HepG2 (cell line): ENCODE results near the gene FKBP10. TPM values are rescaled to one million over a fixed set of nuclear protein-coding genes. Genes with fewer than 3 reads are reported as not detected.

Source experiments
- CBFB ChIP-seq: sonication (generic); formaldehyde crosslinking; IDR thresholded peaks from 2 replicates; pipeline ENCODE4 v1.4.0; 2020; ENCODE audit warnings: missing genetic modification reagents
- GLMP ChIP-seq: sonication (generic); formaldehyde crosslinking; IDR thresholded peaks from 2 replicates; pipeline ENCODE4 v1.9.0; 2021; ENCODE audit warnings: missing genetic modification reagents, mild to moderate bottlenecking, borderline replicate concordance
- HMG20B ChIP-seq: conservative IDR thresholded peaks from 2 replicates; pipeline ENCODE4 v1.6.1; 2016; ENCODE audit warnings: missing genetic modification reagents, missing compliant biosample characterization
- IKZF5 ChIP-seq: IDR thresholded peaks from 2 replicates; pipeline ENCODE4 v1.6.1; 2018; ENCODE audit warnings: missing genetic modification reagents, mild to moderate bottlenecking, missing compliant biosample characterization
- NR2C2 ChIP-seq: sonication (generic); formaldehyde crosslinking; IDR thresholded peaks from 2 replicates; pipeline ENCODE4 v1.4.0; 2020; ENCODE audit warnings: missing genetic modification reagents, mild to moderate bottlenecking, moderate library complexity, borderline replicate concordance
- PATZ1 ChIP-seq: sonication (generic); formaldehyde crosslinking; IDR thresholded peaks from 2 replicates; pipeline ENCODE4 v1.4.0; 2020; ENCODE audit warnings: missing genetic modification reagents
- POLR2A ChIP-seq, 2 experiments: IDR thresholded peaks; 2 replicates each; pipeline ENCODE4 v1.6.1; 2011; ENCODE audit warnings: low read depth in 2 of 2, low read length in 2 of 2, mild to moderate bottlenecking in 1 of 2, moderate library complexity in 1 of 2; ENCODE audit not compliant: insufficient read depth in 1 of 2
- PRDM15 ChIP-seq: sonication (generic); formaldehyde crosslinking; IDR thresholded peaks from 2 replicates; pipeline ENCODE4 v1.4.0; 2020; ENCODE audit warnings: missing genetic modification reagents
- SMYD3 ChIP-seq: sonication (generic); formaldehyde crosslinking; IDR thresholded peaks from 2 replicates; pipeline ENCODE4 v1.8.1; 2023; ENCODE audit warnings: mild to moderate bottlenecking, missing genetic modification reagents
- SRY ChIP-seq: sonication (generic); formaldehyde crosslinking; IDR thresholded peaks from 2 replicates; pipeline ENCODE4 v1.8.0; 2022; ENCODE audit warnings: mild to moderate bottlenecking, missing genetic modification reagents
- TBL1XR1 ChIP-seq: fragments of 150-350 bp; IDR thresholded peaks from 2 replicates; pipeline ENCODE4 v1.6.1; 2014; ENCODE audit warnings: borderline replicate concordance, low read length; ENCODE audit not compliant: partially characterized antibody
- ZBTB8A ChIP-seq: sonication (generic); formaldehyde crosslinking; IDR thresholded peaks from 2 replicates; pipeline ENCODE4 v1.4.0; 2020; ENCODE audit warnings: mild to moderate bottlenecking, low read depth, missing genetic modification reagents, borderline replicate concordance
- ZFP90 ChIP-seq: sonication (generic); formaldehyde crosslinking; IDR thresholded peaks from 2 replicates; pipeline ENCODE4 v1.8.0; 2022; ENCODE audit warnings: missing genetic modification reagents, mild to moderate bottlenecking, inconsistent platforms, borderline replicate concordance
- ZGPAT ChIP-seq: IDR thresholded peaks from 2 replicates; pipeline ENCODE4 v1.6.1; 2016; ENCODE audit warnings: mild to moderate bottlenecking
- ZNF512 ChIP-seq: sonication (generic); formaldehyde crosslinking; IDR thresholded peaks from 2 replicates; pipeline ENCODE4 v1.4.0; 2020; ENCODE audit warnings: mild to moderate bottlenecking, missing genetic modification reagents
- ZNF570 ChIP-seq: sonication (generic); formaldehyde crosslinking; IDR thresholded peaks from 2 replicates; pipeline ENCODE4 v1.4.0; 2020; ENCODE audit warnings: mild to moderate bottlenecking, missing genetic modification reagents, borderline replicate concordance
- ZNF749 ChIP-seq: sonication (generic); formaldehyde crosslinking; IDR thresholded peaks from 2 replicates; pipeline ENCODE4 v1.8.0; 2022; ENCODE audit warnings: mild to moderate bottlenecking, missing genetic modification reagents, moderate library complexity, borderline replicate concordance
- polyA plus RNA-seq, 8 experiments: library from polyadenylated mRNA; depleted of rRNA in 3 of 8; stranded (reverse) in 7 of 8; unstranded in 1 of 8; fragments of >200 nt; fragmentation: Illumina TruSeq in 4 of 8; extraction: Trizol in 4 of 8; gene quantifications; 2 replicates each; pipeline versions ENCODE4 v1.2.1 to v1.2.3, GENCODE V29; 2011 to 2016; ENCODE audit warnings: low read depth in 4 of 8, missing spikeins in 1 of 8, mixed read lengths in 1 of 8; ENCODE audit not compliant: insufficient read depth in 1 of 8
- total RNA-seq, 5 experiments: library from RNA; depleted of rRNA; stranded (reverse); fragments of >200 nt; fragmentation: Illumina TruSeq; extraction: Trizol; gene quantifications; 2 replicates each; pipeline ENCODE4 v1.2.3, GENCODE V29; 2016; ENCODE audit warnings: low read depth in 1 of 5

FKBP10 gene
- total and polyA plus RNA-seq, 2 of the 13 experiments (the other 11 are each of a cell fraction or from before 2014, with no cell fraction given) = 149 to 573 TPM

- TF ChIP-seq IKZF5 (CRISPR knock-in tag) (0 out of 2 replicates have a peak, but pooled peaks have one; percentile 30), ZFP90 (no peak), HMG20B (no peak), ZGPAT (CRISPR knock-in tag) (peak; percentile 11; the same call in 1 of the 2 replicates), GLMP (CRISPR knock-in tag) (no peak), TBL1XR1 (no peak), SRY (0 out of 2 replicates have a peak, but pooled peaks have one; percentile 53), CBFB (CRISPR knock-in tag) (no peak), ZNF512 (no peak), SMYD3 (no peak; the same call in 1 of the 2 replicates), PATZ1 (CRISPR knock-in tag) (peak; percentile 87), ZNF749 (CRISPR knock-in tag) (0 out of 2 replicates have a peak, but pooled peaks have one; percentile 44), ZBTB8A (CRISPR knock-in tag) (no peak), POLR2A (IDR thresholded peaks at IDR 0.05; ENCODE audit: insufficient read depth in 1 of 2, low read depth in 2 of 2, low read length in 2 of 2) (no peak; a peak in 2 of 4 replicates), NR2C2 (peak; percentile 56; the same call in 1 of the 2 replicates), PRDM15 (CRISPR knock-in tag) (no peak), ZNF570 (CRISPR knock-in tag) (no peak)
These were observed 12.0 kb upstream of the FKBP10 start (continued) for GRCh38 chr17:41800601-41801373.
